Putamen (tissue), 1 donor: ENCODE measurements around the gene NUP205.
"Not testable (repeated sequence)": the region's sequence is repeated elsewhere in the genome, so short reads cannot be mapped to it uniquely, and the experiment has no call there.

Source experiments
- DNase-seq: peaks from one replicate; pipeline ENCODE4 v3.0.0-alpha.2; 2016; ENCODE audit warnings: low spot score

NUP205 gene

DNA sequence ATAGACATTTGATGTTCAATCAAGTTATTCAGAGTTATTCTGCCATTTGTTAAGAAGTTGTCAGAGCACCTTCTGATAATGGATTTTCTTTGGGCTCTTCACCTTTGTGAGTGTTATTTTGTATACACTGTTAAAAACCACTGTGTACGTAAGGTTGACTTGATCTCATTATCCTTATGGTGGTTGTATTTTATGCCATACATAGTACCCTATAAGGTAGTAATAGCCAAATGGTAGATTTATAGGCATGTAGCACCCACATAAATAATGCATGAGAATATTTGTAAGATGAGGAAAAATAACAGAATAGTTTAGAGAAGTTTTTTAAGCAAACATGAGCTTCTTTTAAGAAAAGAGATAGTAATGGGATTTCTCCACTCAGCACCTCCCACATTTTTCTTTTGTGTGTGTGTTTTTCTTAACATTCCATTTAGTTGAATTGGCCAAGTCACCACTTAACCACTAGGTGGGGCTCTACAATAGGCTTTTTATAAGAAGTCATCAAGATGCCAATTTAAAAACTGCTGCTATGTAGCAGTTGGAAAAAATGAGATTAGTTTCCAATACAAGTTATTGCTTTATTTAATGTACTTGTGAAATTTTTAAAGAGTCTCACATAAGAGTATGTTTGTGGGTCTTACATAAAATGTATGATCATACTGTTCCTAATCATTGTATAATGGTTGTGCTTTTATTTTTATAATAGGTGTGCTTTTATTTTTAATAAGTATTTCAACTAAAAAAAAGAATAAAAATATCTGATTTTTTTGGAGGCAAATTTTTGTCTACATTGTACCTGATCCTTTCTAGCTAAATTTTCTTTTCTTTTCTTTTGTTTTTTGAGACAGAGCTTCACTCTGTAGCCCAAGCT, 63.5 kb downstream of the NUP205 start:
- peak; percentile 76 for DNase-seq

DNA sequence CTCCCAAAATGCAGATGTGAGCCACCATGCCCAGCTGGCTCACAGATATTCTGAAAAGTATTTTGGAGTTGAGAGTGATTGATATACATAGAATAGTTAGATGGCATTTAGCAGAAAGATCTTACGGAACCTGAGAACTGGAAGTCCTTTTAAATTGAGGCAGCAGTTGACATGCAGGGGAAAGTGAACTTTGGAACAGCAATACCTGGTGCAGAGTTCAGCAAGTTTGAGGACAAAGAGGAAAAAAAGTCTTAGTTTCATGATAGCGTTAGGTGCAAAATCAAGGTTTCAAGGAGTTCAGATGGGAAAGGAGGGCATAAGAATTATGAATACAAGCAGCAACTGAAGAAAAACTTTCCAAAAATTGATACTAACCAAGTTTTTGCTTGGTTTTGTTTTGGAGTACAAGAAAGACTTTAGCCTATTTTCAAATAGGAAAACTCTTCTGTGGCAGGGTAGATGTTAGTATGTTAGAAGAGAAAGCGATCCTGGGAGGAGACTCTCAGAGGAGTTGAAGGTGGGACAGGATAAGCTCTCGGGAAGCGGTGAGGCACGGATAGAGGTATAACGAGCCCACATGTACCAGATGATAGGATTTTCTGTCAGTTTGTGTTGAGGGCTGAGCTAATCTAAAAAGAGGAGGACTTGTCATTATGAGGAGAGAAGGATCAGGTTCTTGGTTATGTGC, 76.6 kb downstream of the NUP205 start:
- DNase-seq = no peak

DNA sequence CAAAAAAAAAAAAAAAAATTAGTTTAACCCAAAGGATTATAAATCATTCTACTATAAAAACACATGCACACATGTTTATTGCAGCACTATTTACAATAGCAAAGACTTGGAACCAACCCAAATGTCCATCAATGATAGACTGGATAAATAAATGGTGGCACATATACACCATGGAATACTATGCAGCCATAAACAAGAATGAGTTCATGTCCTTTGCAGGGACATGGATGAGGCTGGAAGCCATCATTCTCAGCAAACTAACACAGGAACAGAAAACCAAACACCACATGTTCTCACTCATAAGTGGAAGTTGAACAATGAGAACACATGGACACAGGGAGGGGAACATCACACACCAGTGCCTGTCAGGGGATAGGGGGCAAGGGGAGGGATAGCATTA, 82.0 kb downstream of the NUP205 start:
- DNase-seq = not testable (repeated sequence)

DNA sequence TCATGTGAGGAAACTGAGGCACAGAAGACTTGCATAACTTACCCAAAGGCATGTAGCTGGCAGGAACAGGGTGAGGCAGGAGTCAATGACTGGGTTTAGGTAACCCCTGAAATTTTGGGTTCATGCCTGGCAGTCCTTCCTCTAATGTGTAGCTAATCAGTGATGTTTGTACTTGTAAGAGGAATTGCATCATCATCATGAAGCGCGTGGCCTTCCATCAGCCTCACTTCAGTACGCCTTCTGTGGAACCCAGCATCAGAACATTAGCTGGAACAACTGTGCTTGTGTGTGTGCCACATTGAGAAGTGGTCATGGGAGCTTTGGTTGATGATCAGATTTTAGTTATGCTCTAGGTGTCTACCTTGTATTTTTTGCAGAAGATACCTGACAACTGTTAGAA, 86.4 kb downstream of the NUP205 start:
- no peak for DNase-seq

DNA sequence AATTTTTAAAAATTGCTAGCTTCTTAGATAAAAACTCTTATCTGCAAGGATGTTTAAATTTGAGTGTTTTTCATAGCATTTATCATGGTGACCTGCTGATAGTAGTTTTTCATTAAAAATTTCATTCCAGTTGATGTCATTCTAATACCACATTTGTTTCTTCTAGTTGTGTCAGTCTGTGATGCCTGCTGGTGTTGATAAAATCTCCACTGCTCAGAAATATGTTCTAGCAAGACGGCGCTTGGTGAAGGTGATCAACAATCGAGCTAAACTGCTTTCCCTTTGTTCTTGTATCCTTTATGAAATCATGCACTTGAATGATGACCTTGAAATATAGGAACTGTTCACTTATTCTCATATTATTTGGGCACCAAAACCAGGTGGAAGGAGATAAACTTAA, 87.0 kb downstream of the NUP205 start:
- DNase-seq = no peak

DNA sequence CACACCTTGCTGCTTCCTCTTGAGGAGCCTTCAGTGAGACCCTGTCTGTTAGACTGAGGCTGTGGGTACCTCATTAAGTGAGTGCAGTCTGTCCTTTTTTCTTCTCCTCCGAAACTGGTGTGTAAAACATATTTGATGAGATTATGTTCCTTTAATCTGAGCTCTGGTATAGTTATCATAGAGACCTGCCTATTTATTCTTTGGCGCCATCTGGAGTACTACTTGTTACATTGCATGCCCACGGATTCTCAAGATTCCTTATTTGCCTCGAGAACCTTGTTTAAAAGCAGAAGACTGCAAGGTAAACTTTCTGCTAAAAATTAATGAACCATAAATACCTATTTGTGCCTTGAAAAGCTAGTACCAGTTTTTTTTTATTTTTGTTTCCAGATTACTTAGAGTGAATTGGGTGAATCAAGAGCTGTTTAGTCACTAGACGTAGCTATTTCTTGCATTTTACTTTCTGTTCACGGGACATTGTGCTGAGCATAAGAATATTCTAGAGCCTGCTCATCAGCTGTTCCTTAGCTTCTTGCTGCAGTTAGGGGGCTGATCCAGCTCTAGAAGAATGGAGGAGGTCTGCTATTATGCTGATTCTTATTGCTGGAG, 87.7 kb downstream of the NUP205 start:
- DNase-seq = peak; percentile 42

DNA sequence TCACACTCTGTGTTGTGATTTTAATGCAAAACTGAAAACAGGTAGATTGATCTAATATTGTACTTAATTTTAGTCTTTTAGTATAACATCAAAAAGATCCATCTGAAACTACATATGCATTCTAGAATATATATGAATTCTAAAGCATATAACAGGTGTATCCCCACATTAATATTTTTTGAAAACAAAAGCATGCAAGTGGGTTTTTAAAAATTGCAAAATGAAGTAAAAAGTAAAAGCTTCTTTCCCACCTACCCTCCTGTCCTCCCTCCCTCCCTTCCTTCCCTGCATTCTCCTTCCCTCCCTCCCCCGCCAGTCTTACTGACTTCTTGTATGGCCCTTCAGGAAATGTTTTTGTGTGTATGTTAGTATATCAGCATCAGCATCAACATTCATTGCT, 90.0 kb downstream of the NUP205 start:
- DNase-seq = no peak

DNA sequence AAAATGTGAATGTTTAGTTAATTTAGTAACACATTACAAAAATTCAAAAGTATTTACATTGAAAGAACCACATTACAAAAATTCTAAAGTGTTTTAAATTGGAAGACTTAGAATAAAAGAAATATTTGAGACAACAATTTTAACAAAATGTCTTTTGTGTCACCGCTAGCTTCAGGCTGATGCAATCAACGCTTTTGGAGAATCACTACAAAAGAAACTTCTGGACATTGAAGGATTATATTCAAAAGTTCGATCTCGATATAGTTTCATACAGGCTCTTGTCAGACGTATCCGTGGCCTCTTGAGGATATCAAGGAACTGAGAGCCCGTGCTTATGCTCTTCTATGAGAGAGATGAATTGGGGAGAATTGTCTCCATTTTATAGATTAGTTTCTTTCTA, 90.5 kb downstream of the NUP205 start:
- no peak for DNase-seq

DNA sequence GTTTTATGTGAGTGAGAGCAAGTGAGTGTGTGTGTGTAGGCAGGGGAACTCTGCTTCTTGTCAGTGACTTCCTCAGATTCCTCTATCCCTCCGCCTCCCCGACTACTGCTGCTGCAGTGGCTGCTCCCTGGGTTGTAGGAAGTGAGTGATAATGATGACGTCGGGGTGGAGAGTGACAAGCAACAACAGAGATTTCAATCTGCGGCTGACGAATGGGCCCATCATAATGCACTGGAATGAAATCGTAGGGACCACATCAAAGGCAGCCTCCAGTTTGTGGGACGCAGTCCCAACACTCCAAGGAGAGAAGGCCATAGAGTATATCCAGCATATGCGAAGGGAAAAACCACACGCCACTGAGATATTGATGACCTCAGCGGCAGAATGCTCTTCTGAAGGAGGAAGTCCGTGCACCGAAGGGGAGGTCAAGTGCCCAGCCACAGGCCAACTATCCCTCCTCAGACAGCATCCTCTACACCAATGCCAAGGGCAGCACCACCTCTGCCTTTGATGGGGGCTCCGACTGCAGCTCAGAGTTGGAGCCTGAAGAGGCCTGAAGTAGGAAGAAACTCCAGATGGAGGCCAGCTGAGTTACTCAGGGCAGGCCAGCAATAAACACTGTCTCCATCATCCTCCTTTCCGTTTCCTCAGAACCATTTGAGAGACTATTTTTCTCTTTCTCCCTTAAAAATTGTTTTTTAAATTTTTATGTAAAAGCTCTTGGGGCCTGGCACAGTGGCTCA, 93.3 kb downstream of the NUP205 start:
- peak; percentile 82 for DNase-seq

DNA sequence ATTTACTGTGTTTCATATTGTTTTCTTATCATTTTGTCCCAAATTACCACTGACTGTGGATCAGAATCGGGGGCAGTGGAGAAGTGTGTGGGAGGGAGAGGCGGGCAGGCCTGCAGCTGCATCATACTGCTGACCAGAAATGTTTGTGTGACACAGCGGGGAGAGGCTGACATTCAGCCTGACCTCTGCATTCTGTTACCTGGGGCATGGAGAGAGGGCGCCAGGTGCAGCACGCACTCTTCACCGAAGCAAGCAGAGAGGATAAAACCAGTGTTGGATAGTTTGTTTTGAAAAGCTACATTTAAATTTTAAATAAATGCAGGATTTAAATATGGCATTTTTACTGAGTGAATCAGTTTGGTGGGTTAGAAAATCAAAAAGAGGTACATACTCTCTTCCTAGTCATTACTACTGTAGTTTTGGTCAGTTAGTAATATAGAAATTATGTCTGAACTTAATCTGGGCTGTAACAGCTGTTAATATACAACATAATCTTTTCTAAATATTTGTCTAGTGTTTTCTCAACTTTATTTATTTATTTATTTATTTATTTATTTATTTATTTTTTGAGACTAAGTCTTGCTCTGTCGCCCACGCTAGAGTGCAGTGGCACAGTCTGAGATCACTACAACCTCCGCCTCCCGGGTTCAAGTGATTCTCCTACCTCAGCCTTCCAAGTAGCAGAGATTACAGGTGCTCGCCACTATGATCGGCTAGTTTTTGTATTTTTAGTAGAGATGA, 95.8 kb downstream of the NUP205 start:
- DNase-seq = no peak

DNA sequence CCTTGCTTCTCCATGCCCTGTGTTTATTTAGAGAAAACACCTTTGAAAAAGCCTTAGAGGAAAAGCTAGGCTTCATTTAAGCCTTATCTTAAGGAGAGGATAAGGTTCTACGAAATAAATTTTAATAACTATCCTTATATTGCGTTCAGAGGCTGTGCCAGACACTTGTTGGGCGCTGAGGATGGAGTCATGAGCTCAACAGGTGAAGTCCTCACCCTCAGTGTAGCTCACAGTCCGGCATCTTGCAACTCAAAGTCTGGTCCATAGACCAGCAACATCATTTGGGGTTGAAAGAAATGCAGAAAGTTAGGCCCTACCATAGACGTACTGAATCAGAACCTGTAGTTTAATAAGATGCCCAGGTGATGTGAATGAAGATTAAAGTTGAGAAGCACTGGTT, 100.8 kb downstream of the NUP205 start:
- DNase-seq = no peak

DNA sequence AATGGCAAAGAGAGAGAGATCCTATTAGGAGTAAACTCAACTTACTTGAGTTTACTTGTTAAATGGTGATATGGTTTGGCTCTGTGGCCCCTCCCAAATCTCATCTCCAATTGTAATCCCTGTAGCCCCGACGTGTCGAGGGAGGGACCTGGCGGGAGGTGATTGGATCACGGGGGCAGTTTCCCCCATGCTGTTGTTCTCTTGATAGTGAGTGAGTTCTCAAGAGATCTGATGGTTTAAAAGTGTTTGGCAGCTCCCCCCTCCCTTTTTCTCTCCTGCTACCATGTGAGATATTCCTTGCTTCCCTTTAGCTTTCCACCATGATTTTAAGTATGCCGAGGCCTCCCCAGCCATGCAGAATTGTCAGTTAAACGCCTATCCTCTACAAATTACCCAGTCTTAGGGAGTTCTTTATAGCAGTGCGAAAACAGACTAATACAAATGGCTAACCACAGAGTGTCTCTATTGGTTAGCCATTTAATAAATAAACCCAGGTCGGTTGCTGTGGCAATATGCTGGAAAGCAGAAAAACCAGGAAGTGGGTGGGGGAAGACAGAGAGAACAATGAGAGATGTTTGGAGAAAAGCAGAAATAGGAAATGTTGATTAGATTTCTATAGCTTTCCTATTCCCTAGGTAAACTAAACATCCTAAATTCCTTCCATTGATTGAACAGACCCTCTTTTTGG, 101.6 kb downstream of the NUP205 start:
- DNase-seq = no peak

DNA sequence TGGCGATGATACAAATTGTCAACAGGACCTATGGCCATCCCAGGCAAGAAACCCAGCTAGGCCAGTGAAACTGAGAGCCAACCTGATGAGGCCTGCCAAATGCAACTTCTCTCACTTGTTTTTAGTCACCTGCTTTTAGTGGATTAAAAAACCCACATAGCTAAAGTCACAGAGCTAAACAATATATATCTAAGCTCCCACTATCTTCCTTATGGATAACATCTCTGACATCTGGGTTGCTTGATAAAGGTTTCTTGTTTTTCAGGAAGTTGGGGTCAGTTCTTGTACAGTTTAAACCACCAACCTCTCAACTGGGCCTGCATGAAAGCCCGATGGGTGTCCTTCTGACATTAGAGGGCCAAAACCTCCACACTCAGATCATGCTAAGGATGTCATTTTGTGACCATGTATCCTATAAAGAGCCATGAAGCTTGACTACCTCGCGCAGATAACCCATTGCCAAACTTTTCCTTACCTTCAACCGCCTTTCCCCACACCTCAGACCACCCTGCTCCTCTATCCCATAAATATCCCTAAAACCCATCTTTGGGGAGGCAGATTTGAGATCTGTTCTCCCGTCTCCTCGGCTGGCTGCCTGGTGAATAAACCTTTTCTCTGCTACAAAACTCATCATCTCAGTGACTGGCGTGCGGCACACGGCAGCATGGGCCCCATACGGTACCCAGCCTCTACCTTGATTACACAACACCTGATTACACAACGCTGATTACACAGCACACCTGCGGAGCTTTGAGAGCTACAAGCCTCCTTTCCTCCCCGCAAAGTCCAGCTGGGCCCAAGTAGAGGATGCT, 103.8 kb downstream of the NUP205 start:
- DNase-seq = no peak

DNA sequence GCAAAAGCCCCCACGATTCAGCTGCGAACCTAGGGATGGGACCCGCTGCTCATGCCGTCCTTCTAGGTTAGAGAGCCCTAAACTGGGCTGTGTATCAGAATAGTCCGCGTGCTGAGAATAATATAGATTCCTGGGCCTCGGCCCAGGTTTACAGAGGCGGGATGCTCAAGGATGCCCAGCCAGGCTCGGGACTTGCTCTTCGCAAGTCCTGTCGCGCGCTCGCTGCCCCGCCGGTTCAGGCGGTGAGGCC, 104.3 kb downstream of the NUP205 start:
- DNase-seq = no peak

DNA sequence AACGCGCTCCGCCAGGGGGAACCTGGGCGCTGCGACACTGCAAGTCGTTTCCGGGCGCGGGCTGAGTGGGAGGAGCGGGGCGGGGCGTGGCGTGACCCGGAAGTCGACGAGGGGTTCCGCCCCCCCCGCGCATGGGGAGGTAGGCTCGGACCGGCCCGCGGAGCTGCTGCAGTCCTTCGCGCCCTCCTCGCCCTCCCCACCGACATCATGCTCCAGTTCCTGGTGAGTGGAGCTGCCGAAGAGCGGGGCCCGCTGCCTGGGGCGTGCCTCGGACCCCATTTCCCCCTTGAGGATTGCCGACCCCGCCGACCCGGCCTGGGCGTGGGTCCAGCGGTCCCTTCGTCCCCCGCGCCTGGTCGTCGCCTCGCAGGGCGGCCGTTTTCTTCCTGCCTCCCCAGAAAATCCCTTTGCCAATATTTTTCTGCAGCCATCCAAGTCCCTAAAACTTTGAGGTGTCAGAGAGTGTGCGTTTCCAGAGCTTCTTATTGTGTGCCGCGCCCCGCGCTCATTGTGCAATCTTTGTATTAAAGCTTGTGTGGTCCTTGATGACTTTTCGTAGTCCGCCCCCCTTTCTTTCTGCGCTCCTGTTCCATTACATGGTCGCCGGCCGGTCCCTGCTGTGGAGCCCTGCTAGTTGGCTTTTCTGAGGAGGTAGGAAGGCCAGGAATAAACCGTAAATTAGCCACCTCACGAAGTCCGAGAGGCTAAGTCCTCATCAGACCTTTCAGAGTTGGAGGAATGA, 104.8 kb downstream of the NUP205 start, which contains the start of gene STMP1:
STMP1 (plus strand) TSS at position 142 of the 742 bp plus-strand sequence.
- peak; percentile 94 for DNase-seq

DNA sequence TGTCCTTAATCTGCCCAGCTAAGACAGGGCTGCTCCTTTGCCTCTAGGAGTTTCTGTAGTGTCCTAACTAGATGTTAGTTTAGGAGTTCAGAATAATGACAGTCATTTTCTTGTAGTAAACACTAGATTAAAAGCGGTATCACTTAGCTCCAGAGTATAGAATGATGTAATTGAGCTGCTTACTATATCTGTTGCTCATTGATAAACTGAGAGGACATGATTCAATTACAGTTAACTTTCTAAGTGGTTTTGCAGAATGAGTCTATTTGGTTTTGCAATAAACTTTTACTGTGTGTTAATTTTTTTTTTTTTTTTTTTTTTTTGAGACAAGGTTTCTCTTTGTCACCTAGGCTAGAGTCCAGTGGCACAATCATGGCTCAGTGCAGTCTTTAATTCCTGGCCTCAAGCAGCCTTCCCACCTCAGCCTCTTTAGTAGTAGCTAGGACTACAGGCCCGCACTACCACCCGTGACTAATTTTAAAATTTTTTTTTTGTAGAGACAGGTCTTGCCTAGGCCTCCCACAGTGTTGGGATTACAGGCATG, 106.4 kb downstream of the NUP205 start:
- DNase-seq = no peak

DNA sequence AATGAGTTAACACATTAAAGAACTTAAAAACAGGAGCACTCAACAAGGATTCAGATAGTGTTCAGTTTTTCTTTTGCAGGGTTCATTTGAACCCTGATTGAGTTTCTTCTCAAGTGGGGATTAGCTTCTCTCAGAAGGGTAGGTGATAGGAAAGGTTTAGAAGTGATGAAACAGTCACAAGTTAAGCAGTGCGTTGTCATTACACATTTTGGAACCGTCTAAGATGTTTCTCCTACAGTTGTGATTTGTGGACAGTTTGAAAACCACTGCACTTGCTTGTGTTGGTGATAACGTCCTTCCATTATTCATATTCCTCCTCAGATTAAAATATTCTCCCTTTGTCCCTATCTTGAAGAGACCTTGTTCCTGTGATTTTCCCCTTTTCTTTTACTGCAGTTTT, 107.3 kb downstream of the NUP205 start:
- no peak for DNase-seq

DNA sequence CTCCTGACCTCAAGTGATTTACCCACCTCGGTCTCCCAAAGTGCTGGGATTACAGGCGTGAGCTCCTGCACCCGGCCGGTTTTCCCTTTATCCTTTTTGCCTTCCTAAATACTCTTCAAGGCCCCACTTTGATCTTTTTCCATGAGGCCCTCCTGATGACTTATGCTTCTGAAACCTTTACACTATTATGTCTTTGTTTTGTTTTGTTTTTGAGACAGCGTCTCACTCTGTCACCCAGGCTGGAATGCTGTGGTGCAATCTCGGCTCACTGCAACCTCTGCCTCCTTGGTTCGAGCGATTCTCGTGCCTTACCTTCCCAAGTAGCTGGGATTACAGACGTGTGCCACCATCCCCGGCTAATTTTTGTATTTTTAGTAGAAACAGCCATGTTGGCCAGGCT, 108.4 kb downstream of the NUP205 start:
- DNase-seq = no peak

DNA sequence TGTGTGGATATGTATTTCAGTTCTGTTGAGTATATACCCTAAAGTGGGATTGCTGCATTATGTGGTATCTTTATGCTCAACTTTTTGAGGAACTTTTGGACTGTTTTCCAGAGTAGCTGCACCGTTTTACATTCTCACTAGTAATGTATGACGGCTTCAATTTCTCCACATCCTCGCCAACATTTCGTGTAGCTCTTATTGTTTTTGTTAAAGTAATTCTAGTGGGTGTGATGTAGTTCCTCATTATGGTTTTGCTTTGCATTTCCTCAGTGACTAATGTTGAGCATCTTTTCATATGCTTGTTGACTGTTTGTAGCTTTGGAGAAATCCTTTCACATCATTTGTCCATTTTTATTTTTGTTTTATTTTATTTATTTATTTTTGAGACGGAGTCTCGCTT, 109.1 kb downstream of the NUP205 start:
- DNase-seq = no peak
